HG03460 (cell line): ENCODE results near the gene HGF.
A peak's percentile ranks its signal among the peaks of the same experiment; 100 is the strongest.

Experiments
- ATAC-seq: cut with Tn5 transposase; IDR thresholded peaks from one replicate; pipeline ENCODE4 v1.9.1; 2021; ENCODE audit not compliant: unreplicated experiment

HGF gene

DNA sequence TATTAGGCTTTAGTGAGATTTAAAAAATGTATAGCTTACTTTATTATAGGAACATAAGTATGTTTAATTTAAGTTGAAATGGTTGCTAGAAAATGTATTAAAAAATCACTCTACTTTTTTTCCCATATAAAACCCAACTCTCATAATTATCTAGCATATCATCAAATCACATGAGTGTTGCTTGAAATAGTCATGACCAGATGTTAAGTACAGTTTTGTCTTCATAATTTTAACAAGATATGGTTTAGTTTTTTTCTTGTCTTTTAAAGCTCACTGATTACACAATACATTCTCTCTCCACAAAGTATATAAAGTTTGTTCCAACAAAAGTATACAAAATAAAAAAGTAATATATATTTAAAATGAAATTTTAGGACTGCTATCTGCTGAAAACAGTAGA, 82.8 kb downstream of the HGF start:
- ATAC-seq = no peak

DNA sequence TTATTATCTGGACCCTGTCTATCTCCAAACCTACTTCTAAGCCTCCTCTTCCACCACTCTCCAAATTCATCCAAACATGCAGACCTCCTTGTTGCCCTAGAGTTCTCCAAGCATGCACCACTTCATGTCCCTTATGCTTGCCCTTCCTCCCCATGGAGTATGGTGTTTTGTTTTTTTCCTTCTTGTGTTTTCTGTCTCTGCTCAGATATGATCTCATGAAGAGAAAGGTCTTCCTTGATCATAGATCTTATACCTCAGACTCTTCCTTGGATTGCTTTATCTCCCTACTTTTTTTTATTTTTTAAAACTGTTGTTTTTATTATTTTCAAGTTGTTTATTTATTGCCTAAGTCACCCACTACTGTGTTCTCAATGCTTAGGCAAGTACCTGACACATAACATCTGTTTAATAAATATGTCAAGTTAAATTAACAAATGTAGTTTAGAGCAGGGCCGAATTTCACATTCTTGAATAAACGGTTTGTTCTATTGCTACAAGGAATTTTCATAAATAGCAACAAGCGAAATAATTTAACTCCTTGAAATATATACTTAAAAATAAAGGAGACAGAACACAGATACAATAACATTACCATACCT, 84.5 kb downstream of the HGF start:
- peak; percentile 29 for ATAC-seq

DNA sequence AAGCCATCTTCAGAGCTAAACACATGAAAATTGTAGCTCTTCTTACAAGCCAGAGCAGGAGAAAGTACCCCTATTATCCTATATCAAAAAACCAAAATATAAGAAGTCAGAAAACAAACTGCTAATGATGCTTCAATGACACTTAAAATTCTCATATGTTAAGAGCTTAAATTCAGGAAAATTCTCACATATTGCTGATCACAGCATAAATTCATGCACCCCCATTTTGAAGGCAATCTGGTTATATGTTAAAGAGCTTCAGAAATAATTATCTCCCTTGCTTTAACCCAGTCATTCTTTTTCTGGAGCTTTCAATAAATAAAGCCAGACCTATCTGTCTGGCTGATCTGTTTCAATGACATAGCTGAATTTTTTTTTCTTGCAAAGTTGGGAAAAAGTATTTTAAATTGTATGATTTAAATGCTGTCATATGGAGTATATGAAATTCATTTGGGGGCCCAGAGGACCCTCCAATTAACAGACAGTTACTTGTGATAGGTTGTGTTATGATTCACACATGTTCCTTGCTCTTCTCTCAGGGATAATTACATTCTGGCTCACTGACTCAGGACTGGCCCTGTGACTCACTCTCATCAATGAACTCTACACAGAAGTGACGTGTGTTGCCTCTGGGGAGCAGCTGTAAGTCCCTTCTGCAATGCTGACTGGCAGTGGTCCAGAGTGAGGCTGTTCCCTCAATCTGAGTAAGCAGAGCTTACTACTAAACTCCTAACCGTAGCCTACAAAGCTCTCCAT, 85.2 kb downstream of the HGF start:
- peak; percentile 98 for ATAC-seq

DNA sequence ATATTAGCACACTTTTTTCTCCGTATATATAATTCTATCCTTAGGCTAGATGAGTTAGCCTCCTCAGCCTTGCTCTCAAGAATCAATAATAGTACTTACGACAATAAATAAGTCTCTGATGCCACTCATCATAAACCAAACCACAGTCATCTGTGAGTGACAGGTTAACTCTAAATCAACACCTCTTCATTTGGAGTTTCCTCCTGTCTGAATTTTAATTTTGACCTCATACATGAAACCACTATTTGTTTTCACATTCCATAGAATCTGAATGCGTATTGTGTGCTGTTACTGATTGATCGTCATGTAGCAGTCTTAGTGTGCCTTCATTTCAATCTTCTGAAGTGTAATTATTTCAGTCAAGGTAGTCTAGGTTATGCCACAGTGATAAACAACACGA, 85.8 kb downstream of the HGF start:
- ATAC-seq = no peak

DNA sequence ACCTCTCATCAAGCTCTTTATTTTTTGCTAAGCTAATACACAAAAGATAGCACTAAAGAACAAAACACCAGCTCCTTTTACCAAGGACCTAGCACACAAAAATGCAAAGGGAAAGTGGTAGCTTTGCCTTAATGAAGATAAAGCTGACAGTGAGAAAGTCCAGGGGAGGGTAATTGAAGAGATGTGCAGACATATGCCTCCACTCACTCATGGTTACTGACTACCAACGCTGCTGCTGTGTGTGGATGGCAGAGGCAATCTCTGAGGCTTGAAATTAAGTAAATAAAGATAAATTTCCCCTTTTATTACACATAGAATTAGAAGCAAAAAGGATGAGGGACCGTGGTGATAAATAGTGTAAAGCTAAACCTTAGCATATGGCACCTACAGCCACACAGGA, 87.0 kb downstream of the HGF start:
- no peak for ATAC-seq

DNA sequence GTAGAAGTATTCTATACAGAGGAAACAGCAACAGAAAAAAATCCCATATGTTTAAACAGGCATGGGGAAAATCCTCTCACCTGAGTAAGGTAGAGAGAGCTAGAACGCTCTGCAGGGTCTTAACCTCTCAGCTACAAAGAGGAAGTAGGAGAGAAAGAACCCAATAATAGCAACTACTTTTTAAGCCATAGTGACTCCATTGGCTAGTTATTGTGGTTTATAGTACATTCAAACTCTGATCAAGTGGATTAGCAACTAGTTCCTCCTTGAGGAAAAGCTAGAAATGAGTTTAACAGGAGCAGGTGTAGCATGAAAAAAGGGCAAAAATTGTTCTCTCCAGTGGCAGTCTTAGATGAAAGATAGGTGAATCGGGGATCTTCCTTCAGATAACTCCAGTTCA, 89.7 kb downstream of the HGF start:
- no peak for ATAC-seq

DNA sequence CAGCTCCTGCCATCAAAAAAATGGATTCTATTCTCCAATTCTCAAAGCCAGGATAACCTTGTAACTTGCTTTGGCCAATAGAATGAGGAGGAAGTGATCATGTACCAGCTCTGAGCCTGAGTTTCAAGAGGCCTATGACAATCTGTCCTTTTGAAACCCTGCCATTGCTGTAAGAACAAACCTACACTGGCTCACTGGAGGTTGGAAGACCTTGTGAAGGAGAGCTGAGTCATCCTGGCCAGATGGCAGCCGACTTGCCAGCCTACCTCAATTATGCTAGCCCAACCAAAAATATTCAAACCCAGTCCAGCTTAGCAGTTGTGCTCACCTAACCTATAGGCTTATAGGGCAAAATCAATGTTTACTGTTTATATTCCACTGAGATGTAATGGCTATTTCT, 93.0 kb downstream of the HGF start:
- ATAC-seq = no peak

DNA sequence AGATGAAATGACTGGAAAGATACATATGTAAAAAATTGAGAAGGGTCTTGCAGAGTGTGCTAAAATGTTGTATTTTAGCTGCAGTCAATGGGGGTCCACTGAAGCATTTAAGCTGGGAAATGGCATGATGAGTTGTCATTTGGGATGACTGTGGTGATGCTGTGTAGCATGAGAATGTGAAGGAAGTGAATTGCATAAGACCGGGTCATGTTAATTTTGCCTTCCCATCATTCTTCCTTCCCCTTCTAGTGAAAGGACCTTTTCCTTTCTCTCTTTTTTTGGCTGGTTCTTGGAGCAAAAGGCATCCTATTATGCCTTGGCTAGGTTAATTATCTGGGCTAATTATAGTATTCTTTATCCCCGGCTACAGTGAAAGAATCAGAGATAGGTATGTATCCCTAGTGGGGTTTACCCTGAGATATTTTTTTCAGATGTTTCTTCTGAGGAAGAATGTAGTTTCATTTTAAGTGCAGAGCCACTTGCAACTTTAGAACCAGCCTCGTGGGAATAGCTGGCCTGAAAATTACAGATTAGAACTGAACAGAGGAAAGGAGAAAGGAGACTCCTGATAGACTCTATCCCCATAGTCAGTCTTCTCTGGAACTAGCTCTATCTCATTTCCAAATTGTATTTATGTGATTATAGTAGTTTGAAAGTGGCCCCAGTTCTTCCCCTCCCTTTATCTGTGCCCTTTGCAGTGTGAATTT, 93.6 kb downstream of the HGF start:
- ATAC-seq = no peak

DNA sequence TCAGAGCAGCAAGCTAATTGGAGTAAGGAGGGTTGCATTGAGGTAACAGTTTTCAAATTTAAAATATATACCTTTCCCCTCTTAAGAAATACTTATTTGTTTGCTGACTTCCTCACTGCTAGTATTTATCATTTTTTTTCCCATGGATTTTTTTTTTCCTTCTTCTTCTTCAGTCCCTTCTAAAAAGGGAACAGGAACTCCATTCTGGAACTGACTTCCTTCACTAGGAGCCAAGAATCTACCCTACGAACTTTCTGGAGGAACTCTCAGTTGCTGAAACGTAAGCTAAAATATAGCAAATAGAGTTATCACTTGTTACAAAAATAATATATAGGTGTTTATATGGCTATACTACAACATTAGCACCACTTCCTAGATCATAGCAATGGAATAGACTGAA, 95.4 kb downstream of the HGF start:
- no peak for ATAC-seq

DNA sequence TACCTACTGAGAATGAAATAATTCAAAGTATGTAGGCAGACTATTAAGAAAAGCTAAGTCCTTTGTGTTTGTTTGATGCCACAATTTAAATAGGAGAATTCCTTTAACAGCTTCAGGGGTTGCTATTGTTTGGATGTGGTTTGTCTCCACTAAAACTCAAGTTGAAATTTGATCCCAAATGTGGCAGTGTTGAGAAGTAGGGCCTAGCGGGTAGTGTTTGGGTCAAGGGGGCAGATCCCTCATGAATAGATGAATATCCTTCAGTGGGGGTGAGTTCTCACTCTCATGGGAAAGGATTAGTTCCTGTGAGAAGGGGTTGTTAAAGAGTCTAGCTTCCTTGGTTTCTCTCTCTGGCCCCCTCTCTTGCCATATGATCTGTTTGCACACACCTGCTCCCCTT, 97.0 kb downstream of the HGF start:
- ATAC-seq = no peak

DNA sequence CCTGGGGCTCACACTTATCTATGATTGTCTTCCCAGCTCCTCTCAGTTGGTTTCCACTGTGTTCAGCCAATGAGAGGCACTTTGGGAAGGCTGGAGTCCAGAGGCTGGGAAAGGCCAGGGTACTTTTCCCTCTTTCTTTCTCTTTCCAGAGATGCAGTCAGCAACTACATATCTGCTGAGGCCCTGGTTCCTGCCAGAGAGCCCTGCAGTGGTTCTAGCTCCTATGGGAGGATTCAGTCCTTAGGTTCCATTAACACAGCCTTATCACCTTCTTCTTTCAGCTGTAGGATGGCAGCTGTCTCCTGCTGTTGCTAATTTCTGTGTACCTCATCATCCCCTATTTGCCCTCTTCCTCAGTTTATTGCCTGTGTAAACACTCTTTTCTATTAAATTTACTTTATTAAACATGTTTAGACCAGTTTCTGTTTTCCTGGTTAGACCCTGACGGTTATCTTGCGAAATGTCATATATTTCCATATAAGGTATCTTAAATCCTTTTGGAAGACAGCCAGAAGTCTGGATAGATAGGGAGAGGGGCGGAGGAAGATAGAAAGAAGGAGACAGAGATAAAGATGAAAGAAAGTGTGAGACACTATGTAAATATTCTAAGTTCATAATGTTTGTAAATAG, 100.3 kb downstream of the HGF start:
- ATAC-seq = no peak

DNA sequence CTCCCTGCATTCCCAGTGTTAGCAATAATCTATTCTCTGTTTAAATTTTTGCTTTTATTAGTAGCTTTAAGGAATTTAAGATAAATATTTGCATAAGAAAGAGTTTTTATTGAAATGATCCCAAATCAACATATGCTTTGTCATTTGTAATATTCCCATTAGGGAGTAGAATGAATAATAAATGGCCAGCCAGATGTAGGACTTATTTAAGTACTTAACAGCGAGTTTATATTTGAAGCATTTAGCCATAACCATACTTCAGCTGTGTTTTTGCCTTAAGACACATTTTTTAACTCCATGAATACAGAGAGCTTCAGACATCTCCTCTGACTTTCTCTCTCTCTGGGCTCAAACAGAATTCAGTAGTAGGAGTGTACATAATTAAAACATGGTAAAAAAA, 103.6 kb downstream of the HGF start:
- ATAC-seq = no peak

DNA sequence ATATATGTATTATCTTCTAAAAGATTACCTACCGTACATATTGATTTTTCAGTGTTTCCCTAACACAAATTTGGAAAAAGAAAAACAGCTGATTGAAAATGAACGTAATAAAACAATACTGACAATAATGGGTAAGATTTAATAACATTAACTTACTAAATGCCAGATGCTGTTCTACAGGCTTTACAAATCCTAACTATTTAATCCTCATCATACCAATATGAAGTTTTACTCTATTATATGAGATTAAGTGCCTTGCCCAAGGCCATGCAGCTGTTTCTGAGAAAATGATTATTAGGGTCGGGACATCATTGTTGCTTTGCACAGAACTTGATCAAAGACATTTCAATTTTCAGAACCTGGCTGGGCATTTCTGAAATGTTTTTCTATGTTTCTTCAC, 104.6 kb downstream of the HGF start:
- ATAC-seq = no peak

DNA sequence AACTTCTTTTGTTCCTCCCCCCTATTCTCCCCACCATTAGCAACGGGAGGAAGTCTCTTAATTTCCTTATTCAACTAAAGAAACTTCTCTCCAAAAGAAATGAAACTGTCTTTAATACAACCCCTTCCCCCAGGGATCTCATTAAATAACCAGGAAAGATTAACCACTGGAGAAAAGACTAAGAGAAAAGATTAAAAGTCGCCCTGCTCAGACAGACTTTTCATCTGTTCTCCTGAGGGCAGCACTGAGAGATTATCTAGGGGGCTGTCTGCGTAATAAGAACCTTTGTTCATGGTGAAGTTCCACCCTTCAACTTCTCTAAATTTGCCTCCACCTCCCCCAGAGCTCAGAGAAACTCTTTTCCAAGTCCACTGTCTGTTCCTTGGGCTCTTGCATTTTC, 105.5 kb downstream of the HGF start:
- no peak for ATAC-seq

DNA sequence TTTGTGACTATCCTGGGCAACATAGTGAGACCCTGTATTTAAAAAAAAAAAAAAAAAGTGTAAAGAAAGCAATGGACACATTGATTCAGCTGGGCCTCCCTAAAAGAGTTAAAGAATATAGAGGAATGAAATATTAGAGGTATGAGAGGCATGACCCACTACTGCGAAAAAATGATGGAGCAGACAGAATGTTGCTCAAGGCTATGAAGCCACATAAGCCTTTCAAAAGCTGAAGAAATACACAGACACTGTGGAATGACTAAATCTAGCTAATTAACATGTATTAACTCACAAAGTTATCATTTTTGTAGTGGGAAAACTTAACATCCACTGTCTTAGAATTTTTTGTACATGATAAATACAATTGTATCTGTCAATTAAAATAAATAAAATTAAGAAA, 107.3 kb downstream of the HGF start:
- no peak for ATAC-seq

DNA sequence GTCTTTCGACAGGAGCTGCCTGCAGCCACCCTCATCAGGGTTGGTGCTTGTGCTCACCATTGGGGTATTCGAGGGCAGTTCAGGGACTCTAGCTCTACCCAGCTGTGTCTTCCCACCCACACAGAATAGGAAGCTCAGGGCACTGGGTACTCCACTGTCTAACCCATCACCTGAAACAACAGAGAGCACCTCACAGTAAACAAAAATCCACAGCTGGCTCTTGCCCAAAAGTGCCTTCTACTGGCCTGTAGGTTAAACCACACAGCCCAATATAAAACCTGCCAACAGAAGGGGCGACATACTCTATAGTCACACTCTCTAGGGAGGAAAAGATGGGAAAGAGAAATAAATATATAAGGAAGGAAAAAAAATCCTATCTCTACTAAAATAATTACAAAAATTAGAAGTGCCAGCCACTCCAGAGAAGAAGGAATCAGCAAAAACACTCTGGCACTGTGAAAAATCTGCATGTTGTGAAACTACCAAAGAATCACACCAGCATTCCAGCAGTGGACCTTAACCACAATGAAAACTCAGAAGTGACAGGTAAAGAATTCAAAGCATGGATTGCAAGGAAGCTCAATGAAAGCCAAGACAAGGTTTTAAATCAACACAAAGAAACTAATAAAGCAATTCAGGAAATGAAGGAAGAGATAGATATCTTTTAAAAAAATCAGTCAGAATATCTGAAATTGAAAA, 110.0 kb downstream of the HGF start:
- no peak for ATAC-seq

DNA sequence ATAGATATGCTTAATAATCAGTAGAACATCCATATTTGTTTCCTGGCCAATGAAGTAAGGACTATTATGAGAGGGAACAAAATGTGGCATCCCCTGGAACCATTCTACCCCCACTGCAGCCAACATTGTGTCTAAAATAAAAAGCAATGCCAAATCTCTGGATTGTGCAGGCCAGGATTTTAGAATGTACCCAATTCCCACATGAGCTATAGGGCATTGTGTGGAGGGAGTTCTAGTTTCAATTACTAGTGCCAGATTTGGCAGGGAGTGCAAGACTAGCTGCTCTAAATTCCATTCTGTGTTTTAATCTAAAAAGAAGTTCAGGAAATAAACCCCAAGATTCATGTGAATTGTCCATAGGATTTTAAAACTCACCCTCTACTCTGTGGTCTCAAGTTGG, 112.3 kb downstream of the HGF start:
- ATAC-seq = no peak

DNA sequence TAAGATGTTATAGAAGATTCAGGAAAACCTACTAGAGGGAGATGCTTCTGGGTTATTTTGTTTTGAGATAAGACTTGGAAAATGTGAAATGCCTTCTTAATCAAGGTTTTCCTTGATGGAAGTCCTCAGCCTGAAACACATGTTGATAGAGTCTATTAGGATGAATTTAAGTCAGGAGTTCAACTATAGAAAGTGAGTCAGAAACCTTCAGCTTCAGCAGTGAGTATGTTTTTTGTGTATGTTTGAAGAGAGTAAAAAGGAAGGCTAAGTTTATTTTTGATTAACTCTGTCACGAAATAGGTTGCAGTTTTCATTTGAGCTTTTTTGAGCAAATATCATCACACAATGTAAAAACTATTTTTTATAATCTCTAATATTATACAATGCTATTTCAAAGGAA, 114.6 kb downstream of the HGF start:
- no peak for ATAC-seq

DNA sequence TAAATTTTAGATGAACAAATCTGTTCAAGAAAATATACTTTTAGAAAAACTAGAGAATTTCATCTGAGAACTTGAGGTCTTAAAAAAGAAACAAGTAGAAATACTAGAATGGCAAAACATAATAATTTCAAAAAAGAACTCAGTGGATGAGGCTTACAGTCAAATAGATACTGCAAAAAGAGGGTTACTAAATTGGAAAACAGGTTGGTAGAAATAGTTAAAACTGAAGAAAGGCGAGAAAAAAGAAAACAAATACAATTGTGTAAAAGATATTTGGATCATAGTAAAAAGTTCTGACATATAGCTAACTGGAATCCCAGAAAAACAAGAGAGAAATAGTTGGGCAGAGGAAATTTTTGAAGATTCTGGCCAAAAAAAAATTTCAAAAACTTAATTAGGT, 117.6 kb downstream of the HGF start:
- no peak for ATAC-seq
